GM21529 (cell line): ENCODE data around the gene STUM.

Experiments used
- ATAC-seq: cut with Tn5 transposase; IDR thresholded peaks from one replicate; pipeline ENCODE4 v1.9.1; 2021; ENCODE audit not compliant: unreplicated experiment

The STUM gene

GRCh38 chr1:226624526-226624925, 76.0 kb downstream of the STUM start:
- no peak for ATAC-seq

DNA sequence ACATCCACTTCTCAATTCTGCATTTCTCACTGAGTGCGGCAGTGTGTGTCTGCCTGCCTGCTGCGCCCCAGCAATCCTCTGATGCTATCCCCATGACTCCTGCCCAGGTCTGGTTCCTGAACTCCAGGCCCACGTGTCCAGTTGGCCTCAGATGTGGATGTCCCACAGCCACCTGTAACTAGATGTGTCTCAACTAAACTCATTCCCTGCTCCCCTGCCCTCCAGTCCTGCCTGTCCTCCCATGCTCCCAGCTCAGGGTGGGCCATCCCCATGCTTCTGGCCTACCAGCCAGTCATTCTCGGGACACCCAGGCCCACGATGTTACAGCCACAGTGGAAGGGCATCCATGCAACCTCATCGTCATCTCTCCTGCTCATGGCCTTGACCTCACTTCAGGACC, 76.8 kb downstream of the STUM start:
- no peak for ATAC-seq

GRCh38 chr1:226625832-226626576, 77.4 kb downstream of the STUM start:
- peak; percentile 39 for ATAC-seq

- peak; percentile 86 for ATAC-seq
These were observed 78.0 kb downstream of the STUM start for GRCh38 chr1:226626577-226626956.

GRCh38 chr1:226627050-226627755, 78.6 kb downstream of the STUM start:
- ATAC-seq = no peak

- ATAC-seq = no peak
These were observed 79.5 kb downstream of the STUM start for GRCh38 chr1:226627924-226628611.

- no peak for ATAC-seq
These were observed 80.1 kb downstream of the STUM start for GRCh38 chr1:226628612-226629155.

DNA sequence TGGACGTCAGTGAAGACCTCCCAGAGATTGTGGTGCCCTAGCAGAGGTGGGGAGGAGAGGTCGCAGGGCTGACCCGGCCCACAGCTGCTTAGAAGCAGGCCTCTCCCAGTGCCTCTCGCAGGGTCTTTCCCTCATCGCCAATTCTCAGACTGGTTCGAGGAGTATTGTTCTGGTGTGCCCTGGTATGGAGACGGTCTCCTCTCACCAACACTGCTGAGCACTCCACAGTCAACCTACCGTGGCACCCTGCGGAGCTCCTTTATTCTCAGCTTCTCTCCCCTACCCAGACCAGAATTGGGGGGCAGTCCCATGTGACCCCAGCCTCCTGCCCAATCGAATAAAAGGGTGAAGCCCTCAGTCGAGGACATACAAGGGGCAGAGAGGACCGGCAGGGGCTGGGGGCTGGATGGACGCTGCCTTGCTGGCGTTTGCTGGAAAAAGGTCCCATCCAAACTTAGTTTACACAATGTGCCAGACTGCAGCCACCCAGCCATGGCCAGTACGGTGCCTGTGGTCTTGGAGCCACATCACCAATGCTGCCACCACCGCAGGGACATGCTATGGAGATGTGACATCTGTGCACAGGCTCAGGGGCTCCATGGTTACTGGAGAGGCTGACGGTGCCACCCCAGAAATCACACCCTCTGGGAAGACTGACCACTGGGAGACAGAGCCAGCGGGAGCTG, 80.8 kb downstream of the STUM start:
- ATAC-seq = no peak

- no peak for ATAC-seq
These were observed 81.5 kb downstream of the STUM start for GRCh38 chr1:226629896-226630550.

DNA sequence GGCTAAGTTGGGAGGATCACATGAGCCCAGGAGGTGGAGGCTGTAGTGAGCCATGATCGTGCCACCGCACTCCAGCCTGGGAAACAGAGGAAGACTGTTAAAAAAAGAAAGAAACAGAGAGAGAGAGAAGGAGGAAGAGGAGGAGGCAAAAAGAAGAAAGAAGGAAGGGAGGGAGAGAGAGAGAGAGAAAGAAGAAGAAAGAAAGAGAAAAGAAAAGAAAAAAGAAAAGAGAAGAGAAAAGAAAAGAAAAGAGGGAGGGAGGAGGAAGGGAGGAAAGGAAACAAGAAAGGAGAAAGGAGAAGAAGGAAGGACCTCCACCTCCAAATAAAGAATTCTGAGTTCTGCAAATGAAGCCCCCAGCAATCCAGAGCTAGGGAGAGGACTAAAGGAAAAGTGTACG, 82.0 kb downstream of the STUM start:
- no peak for ATAC-seq

GRCh38 chr1:226631229-226632000, 82.9 kb downstream of the STUM start:
- no peak for ATAC-seq

DNA sequence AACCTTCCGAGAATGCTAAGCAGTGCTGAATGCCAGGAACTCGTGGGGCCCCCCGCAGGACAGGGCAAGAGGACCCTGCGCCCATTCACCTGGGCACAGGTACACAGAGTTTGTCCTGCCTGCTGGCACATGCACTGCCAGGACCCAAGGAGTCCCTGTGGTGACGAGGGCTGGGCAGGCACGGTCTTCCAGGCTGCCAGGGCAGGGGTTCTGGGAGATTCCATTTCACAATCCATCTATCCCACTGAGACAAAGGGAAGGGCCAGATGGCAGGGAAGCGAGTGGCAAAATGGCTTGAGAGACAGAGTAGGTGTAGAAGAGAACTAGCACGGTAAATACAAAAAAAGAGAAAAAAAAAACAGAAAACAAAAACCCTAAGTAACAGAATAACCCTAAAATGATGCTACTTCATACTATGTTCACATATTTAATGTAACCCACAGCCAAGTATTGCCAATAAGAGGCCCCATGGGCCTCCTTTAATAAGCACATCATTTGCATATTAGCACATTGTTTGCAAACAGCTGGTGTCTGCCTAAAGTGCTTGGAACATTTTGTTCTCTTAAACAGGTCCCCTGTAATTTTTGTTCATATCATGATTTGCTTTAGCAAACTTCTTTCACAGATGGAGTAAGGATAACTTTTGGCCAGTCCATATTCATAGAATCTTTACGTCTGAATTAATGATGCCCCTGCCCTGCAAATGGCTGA, 83.8 kb downstream of the STUM start:
- no peak for ATAC-seq

GRCh38 chr1:226632922-226633351, 84.4 kb downstream of the STUM start:
- ATAC-seq = peak; percentile 27

GRCh38 chr1:226633541-226634165, 85.1 kb downstream of the STUM start:
- ATAC-seq = peak; percentile 6

GRCh38 chr1:226634166-226634588, 85.6 kb downstream of the STUM start:
- peak; percentile 80 for ATAC-seq

- ATAC-seq = no peak
These were observed 86.2 kb downstream of the STUM start for GRCh38 chr1:226634611-226635246.

GRCh38 chr1:226635456-226635941, 86.9 kb downstream of the STUM start:
- no peak for ATAC-seq

DNA sequence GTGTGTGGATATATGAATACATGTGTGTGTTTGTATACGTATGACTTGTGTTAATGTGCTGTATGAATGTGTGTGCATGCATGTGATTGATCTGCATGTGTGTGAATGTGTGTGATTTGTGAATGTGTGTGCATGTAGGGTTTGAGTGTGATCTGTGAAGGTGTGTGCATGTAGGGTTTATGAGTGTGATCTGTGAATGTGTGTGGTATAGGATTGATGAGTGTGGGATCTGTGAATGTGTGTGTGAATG, 88.2 kb downstream of the STUM start:
- no peak for ATAC-seq
